Heart right ventricle (tissue), 16 donors: ENCODE results near the gene PTPRN2. TPM values are rescaled to one million over a fixed set of nuclear protein-coding genes. Genes with fewer than 3 reads are reported as not detected.

Source experiments
- ATAC-seq, 8 donors: fragments of 200-7000 bp; cut with Tn5 transposase; one replicate each; pipeline ENCODE4 v1.9.1; 2020; ENCODE audit warnings: mild to moderate bottlenecking in 8 of 8, moderate library complexity in 8 of 8, moderate number of reproducible peaks in 1 of 8
- DNase-seq, 2 donors: peaks; one replicate each; pipeline ENCODE4 v3.0.0-alpha.2; 2020
- H3K27ac ChIP-seq, 10 donors: fragments of 200-600 bp; sonication (generic) in 2 of 10; one replicate each; pipeline versions ENCODE4 v1.5.0 to v1.8.0; 2020 to 2022; ENCODE audit warnings: mild to moderate bottlenecking in 3 of 10
- H3K27me3 ChIP-seq, 7 donors: fragments of 200-600 bp; one replicate each; pipeline ENCODE4 v1.8.0; 2021 to 2022; ENCODE audit warnings: mild to moderate bottlenecking in 2 of 7
- H3K36me3 ChIP-seq, 9 donors: fragments of 200-600 bp; sonication (generic) in 1 of 9; one replicate each; pipeline versions ENCODE4 v1.5.0 to v1.8.0; 2020 to 2022; ENCODE audit warnings: mild to moderate bottlenecking in 2 of 9
- H3K4me1 ChIP-seq, 9 donors: fragments of 200-600 bp; sonication (generic) in 1 of 9; one replicate each; pipeline versions ENCODE4 v1.5.0 to v1.8.0; 2020 to 2022; ENCODE audit warnings: mild to moderate bottlenecking in 4 of 9
- H3K4me3 ChIP-seq, 10 donors: fragments of 200-600 bp; sonication (generic) in 2 of 10; one replicate each; pipeline versions ENCODE4 v1.5.0 to v1.8.0; 2020 to 2022; ENCODE audit warnings: mild to moderate bottlenecking in 7 of 10, moderate library complexity in 2 of 10
- H3K9me3 ChIP-seq, 11 donors: fragments of 200-600 bp in 10 of 11; sonication (generic) in 2 of 11; one replicate each; pipeline versions ENCODE4 v1.5.0 to v1.8.0; 2013 to 2022; ENCODE audit warnings: mild to moderate bottlenecking in 2 of 11, control low read depth in 1 of 11, moderate library complexity in 1 of 11
- CTCF ChIP-seq, 9 donors: fragments of 200-600 bp; sonication (generic) in 2 of 9; IDR thresholded peaks; one replicate each; pipeline versions ENCODE4 v1.5.0 to v1.8.0; 2021 to 2022; ENCODE audit warnings: antibody characterized with exemption in 9 of 9, mild to moderate bottlenecking in 5 of 9, moderate library complexity in 1 of 9
- WGBS, 2 donors: extraction: QIAGEN DNeasy Blood & Tissue Kit; methylation state at CpG; one replicate each; pipeline ENCODE4 v1.1.7; 2013; ENCODE audit warnings: inconsistent platforms in 1 of 2; 5-methylcytosine and 5-hydroxymethylcytosine counted together
- intact Hi-C, 10 donors: fragments of 100-400 bp; cut with DNase I; formaldehyde crosslinking; loops; one replicate each; pipeline versions ENCODE4 v1.11.1 to v1.14.2; 2022
- polyA plus RNA-seq, 2 donors: library from polyadenylated mRNA; stranded (reverse); fragments of 200-250 nt; gene quantifications; one replicate each; pipeline ENCODE4 v1.2.3, GENCODE V29; 2013
- total RNA-seq, 10 donors: library from RNA; stranded (reverse); fragmentation: NEBNext Ultra II Directional in 3 of 10; extraction: Animal tissue kit (Norgen Biotek cat#: 25700) in 3 of 10; gene quantifications; one replicate each; pipeline versions ENCODE4 v1.2.1 to v1.2.4, GENCODE V29; 2021 to 2023
- donor health status: Arrhythmogenic right ventricular cardiomyopathy.
- donor health status: ischemic (EF 13 %, LVEDD 7.1; RV severe dilation, severe dysfunction).
- donor health status: healthy with polysubstance abuse.
- donor health status: DM: no; HTN: yes; CAD: no.
- donor health status: DM: no; HTN: no; CAD: no.
- donor health status: ischemic (EF 25% LVEDD 6.9; RV normal size, moderate dysfunction).
- donor health status: ischemic (EF 25% LVEDD 5.7; RV mildly dilated, moderate dysfunction).
- donor health status: healthy.
- donor health status: DM: yes; HTN: yes; CAD: no.
- donor health status: Ischemic cardiomyopathy.
- donor health status: ischemic (EF 35%, LVEDD 5.7; RV mildly dilated, moderate dysfunction).
- donor health status: nonischemic (EF 11% LVEDD 7.7; RV severe dilation, severe dysfunction).
- donor health status: DM: yes; HTN: yes; CAD: no.
- donor health status: PGD.
- donor health status: ischemic (EF 29% LVEDD 5.4; RV normal size, mild dysfunction).
- donor health status: nonischemic (EF 23%, LVEDD 6.1; RV moderate dilation, normal function).

PTPRN2 gene
- total and polyA plus RNA-seq, 12 donors, result 0.82 to 1.8 (median 1.3) TPM

DNA sequence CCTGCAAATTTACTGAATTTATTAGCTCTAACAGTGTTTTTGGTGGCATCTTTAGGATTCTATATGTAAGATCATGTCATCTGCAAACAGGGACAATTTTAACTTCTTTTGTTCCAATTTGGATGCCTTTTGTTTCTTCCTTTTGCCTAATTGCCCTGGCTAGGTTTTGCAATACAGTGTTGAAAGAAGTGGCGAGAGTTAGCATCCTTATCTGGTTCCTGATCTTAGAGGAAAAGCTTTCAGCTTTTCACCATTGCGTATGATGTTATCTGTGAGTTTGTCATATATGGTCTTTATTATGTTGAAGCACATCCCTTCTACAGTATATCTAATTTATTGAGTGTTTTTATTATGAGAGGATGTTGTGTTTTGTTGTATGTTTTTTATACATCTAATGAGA, 301.4 kb downstream of the PTPRN2 start:
- no peak overlapping the region for H3K27ac ChIP-seq
- ATAC-seq, result no peak
- H3K4me1 ChIP-seq, result no peaks in the 10 kb centered on the region
- H3K27me3 ChIP-seq, result peaks cover 0 to 3% (median 0%) of the 10 kb centered on the region in 7 donors
- peaks cover 0 to 58% (median 23%) of the 10 kb centered on the region in 11 donors for H3K9me3 ChIP-seq
- WGBS, 2 donors, result 82 to 85% methylated on average over 2 of the region's 2 CpGs
- TF ChIP-seq CTCF (IDR thresholded peaks at IDR 0.05), result no peak
- no peaks in the 10 kb centered on the region for H3K36me3 ChIP-seq
- intact Hi-C loops, result no loop called here
- H3K4me3 ChIP-seq, result no peak overlapping the region
- no peak for DNase-seq

- no peaks in the 10 kb centered on the region for H3K36me3 ChIP-seq
- DNase-seq, result no peak
- peaks cover 0 to 53% (median 23%) of the 10 kb centered on the region in 11 donors for H3K9me3 ChIP-seq
- intact Hi-C loops, result no loop called here
- TF ChIP-seq CTCF (IDR thresholded peaks at IDR 0.05), result no peak
- H3K4me1 ChIP-seq, result no peaks in the 10 kb centered on the region
- no peak overlapping the region for H3K4me3 ChIP-seq
- WGBS, 2 donors, result 82 to 89% methylated on average over 9 of the region's 9 CpGs
- no peak overlapping the region for H3K27ac ChIP-seq
- no peak for ATAC-seq
- H3K27me3 ChIP-seq, result peaks cover 0 to 4% (median 0%) of the 10 kb centered on the region in 7 donors
Measured at GRCh38 chr7:158285383-158285770, 302.2 kb downstream of the PTPRN2 start.

- Histone ChIP-seq H3K4me1 (no peaks in the 10 kb centered on the region), H3K4me3 (no peak overlapping the region), H3K9me3 (peaks cover 0 to 47% (median 23%) of the 10 kb centered on the region in 11 donors), H3K36me3 (no peaks in the 10 kb centered on the region), H3K27ac (no peak overlapping the region), H3K27me3 (peaks cover 0 to 6% (median 0%) of the 10 kb centered on the region in 7 donors)
- intact Hi-C loops, result no loop called here
- ATAC-seq, result no peak
- no peak for TF ChIP-seq CTCF (IDR thresholded peaks at IDR 0.05)
- no peak for DNase-seq
- 84 to 87% methylated on average over 18 of the region's 18 CpGs for WGBS, 2 donors
Measured at GRCh38 chr7:158284617-158285382, 302.8 kb downstream of the PTPRN2 start.

DNA sequence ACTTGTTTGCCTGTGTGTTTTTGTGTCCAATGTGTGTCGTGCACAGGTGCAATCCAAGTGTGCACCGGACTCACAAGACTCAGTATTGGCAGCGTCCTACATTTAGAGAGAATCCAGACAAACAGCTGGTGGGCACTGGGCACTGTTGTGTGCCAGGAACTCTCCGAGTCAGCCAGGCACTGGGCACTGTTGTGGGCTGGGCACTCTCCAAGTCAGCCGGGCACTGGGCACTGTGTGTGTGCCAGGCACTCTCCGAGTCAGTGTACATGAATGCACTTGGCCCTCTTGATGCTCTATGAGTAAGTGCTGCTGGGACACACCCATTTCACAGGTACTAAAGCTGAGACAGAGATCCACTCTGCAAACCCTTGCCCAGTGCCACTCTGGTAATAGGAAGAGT, 303.5 kb downstream of the PTPRN2 start:
- peaks cover 0 to 6% (median 0%) of the 10 kb centered on the region in 7 donors for H3K27me3 ChIP-seq
- intact Hi-C loops, result no loop called here
- H3K4me1 ChIP-seq, result no peaks in the 10 kb centered on the region
- H3K36me3 ChIP-seq, result no peaks in the 10 kb centered on the region
- H3K27ac ChIP-seq, result no peak overlapping the region
- TF ChIP-seq CTCF (IDR thresholded peaks at IDR 0.05), result no peak
- no peak for ATAC-seq
- peaks cover 0 to 40% (median 19%) of the 10 kb centered on the region in 11 donors for H3K9me3 ChIP-seq
- no peak overlapping the region for H3K4me3 ChIP-seq
- DNase-seq, result no peak
- 85 to 87% methylated on average over 6 of the region's 6 CpGs for WGBS, 2 donors
